ENCODE results near the gene TTLL11.
A peak's percentile ranks its signal among the peaks of the same experiment; 100 is the strongest.
"Not testable (repeated sequence)": the region's sequence is repeated elsewhere in the genome, so short reads cannot be mapped to it uniquely, and the experiment has no call there.

TTLL11 gene

DNA sequence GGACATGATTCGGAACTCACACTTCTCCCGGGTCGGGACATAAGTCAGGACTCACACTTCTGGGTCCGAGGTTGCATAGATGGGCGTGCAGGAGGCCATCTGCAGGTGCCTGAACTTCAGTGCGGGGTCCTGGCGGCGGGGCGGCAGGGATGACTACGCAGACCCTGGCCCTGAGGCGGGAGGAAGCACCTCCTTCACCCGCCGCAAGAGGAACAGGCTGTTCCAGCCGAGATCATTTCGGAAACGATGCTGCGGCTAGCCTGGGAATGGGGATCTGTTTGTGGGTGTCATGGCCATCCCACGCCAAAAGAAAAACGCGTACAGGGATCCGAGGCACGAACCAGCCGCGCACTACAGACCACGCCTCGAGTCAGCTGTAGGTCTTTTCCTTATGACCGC, 196.6 kb downstream of the TTLL11 start:
- no peak for DNase-seq

GRCh38 chr9:121895818-121896544, 197.1 kb downstream of the TTLL11 start:
- peak; percentile 63 for DNase-seq

- DNase-seq, result no peak
These were observed 197.8 kb downstream of the TTLL11 start for GRCh38 chr9:121895358-121895757.

DNA sequence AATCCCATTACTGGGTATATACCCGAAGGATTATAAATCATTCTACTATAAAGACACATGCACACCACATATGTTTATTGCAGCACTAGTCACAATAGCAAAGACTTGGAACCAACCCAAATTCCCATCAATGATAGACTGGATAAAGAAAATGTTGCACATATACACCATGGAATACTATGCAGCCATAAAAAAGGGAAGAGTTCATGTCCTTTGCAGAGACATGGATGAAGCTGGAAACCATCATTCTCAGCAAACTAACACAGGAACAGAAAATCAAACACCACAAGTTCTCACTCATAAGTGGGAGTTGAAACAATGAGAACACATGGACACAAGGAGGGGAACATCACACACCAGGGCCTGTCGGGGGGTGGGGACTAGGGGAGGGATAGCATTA, 198.7 kb downstream of the TTLL11 start:
- not testable (repeated sequence) for DNase-seq

- DNase-seq, result no peak
These were observed 199.3 kb downstream of the TTLL11 start for GRCh38 chr9:121893786-121894185.

- peak; percentile 50 for DNase-seq
These were observed 200.4 kb downstream of the TTLL11 start for GRCh38 chr9:121892706-121893105.

DNA sequence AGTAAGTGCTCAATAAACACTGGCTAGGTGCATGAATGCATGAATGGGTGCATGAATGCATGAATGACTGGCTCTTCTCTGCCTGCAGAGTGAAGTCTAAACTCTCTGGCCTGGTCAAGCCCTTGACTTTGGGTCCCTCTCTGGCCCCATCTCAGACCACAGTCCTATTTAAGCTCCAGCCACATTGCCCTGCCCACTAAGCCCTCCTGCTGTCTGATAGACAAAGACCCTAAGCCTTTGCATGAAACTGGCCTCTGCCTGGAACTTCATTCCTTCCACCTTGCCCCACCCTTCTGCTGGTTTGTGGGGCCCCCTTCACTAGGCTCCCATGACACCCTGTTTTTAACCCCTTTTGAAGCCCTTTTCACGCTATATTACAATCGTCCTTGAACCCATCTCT, 202.4 kb downstream of the TTLL11 start:
- no peak for DNase-seq

- DNase-seq, result peak; percentile 60
These were observed 203.0 kb downstream of the TTLL11 start for GRCh38 chr9:121889990-121890563.

- DNase-seq, result peak; percentile 91
These were observed 204.7 kb downstream of the TTLL11 start for GRCh38 chr9:121888438-121888775.

- peak; percentile 60 for DNase-seq
These were observed 205.3 kb downstream of the TTLL11 start for GRCh38 chr9:121887553-121888437.

DNA sequence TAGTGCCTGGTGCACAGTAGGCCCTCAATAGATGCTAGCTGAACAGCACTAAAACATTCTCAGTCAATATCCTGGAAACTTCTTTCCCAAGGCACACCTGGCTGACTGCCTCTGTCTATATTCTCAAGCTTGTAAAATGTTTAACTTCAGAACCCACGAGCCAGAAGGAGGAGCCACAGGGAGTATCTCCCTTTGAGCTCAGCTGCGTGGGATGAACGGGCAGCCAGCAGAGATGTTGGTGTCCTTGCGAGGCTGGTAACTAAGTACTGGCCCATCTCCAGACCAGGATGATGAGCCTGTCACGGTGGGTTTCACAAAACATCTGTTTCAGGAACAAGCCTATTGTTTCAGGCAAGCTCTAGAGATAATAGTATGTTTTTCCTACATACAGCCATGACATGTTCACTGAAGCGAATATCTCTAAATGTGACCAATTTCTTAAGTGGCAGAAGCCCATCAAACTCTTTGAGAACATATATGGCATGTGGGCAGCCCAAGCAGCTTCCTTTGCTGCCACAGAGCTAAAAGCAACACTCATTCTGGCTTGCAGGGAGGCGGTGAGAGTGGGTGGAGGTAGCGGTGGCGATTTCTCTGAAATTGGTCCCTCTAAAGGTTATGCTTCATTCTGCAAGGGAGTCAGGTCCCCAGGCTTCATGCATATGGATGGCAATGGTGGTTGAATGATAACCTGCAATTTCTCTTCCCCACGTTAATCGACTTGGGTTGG, 206.2 kb downstream of the TTLL11 start:
- no peak for DNase-seq

DNA sequence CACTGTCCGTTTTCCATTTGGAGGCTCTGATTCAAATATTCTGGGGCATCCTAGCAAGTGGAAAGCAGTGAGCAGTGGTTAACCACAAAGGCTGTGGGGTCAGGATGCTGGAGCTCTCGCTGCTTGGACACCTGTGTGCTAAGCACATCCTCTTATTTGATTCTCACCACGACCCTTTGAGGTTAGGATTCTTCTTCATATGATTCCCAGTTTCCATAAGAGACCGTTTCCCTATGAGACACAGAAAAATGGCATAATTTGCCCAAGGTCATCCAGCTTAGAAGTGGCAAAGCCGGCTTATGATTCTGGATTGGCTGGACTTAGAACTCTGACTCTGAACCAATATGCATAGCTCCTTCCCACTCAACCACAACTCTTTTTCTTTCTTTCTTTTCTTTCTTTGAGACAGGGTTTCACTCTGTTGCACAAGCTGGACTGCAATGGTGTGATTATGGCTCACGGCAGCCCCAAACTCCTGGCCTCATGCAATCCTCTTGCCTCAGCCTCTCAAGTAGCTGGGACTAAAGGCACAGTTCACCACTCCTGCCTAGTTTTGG, 207.7 kb downstream of the TTLL11 start:
- DNase-seq, result no peak

- no peak for DNase-seq
These were observed 209.0 kb downstream of the TTLL11 start for GRCh38 chr9:121884057-121884541.

- DNase-seq, result peak; percentile 77
These were observed 209.6 kb downstream of the TTLL11 start for GRCh38 chr9:121883281-121884056.

GRCh38 chr9:121881920-121882500, 211.1 kb downstream of the TTLL11 start:
- no peak for DNase-seq

DNA sequence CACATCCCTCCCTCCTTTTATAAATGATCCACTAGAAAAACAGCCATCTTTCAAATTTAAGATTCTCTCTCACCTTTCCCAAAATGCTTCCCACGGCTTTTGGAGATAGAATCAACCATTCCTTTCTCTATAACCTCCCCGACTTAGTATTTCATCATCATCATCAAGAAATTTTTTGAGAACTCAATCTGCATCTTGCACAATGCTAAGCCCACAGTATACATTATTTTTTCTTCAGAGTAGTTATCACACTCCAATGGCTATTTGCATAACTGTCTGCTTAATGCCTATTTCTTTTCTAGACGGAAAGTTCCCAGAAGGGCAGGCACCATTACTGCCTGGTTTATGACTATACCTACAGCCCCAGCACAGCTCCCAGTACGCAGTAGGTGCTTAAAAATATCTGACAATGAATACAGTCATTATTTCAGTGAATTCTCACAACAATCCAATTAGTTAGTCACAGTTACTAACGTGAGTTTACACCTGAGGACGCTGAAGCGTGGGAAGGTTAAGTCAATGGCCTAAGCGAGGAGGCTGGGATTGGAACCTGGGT, 212.7 kb downstream of the TTLL11 start:
- DNase-seq, result no peak

DNA sequence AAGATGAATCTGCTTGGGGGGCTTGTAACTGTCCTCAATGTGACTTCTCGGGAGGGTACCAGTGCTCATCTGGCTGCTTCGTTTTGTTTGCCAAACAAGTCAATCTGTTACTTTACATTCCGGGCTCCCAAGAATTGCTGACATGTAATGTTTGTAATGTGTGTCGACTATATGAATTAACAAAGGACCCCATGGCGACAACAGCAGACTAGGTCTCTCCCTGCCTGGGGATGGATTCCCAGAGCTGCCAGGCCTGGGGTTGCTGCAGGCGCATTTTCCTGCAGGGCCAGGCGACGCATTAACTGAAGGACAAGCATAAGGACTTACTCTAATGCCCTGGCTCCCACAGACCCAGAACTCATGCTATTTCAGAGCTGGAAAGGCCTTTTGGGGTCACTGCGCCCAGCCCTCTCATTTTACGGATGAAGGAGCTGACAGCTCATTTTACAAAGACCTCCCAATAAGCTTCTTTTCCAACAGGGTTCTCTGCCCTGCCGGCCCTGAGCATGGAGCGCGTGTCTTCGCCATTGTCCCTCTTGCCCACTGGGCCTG, 214.8 kb downstream of the TTLL11 start:
- DNase-seq, result no peak

- peak; percentile 79 for DNase-seq
These were observed 216.3 kb downstream of the TTLL11 start for GRCh38 chr9:121876658-121877271.

DNA sequence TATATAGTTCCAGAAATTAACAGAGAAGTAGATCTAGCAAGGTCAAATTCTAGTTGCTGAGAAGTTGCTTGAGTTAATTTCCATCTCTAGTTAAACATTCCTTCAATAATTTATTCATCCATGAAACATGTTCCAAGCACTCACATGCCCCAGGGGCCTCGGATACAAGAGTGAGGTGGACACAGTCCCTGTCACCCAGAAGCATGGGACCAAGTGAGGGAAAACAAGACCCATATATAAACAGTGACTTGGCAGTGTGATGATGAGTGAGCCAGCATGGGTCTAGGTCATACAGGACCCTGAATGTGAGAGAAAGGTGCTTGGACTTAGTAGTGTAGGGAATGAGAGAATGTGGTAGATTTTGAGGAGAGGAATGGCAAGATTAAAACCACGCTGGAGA, 216.9 kb downstream of the TTLL11 start:
- no peak for DNase-seq

GRCh38 chr9:121874524-121874923, 218.6 kb downstream of the TTLL11 start:
- DNase-seq, result no peak
